Vagina (tissue), 2 donors: Measurements from ENCODE around the gene PTGDS.

ENCODE experiments used
- POLR2A ChIP-seq, 2 donors: fragments of 450-650 bp; IDR thresholded peaks; one replicate each; pipeline ENCODE4 v1.6.1; 2017; ENCODE audit warnings: antibody characterized with exemption in 2 of 2, mild to moderate bottlenecking in 2 of 2, moderate library complexity in 2 of 2
- TF ChIP-seq, protein P1 (sequence below), 3 experiments: fragments of 450-650 bp in 2 of 3; fragments of 200-600 bp in 1 of 3; sonication (generic) in 1 of 3; IDR thresholded peaks; one replicate each; pipeline ENCODE4 v1.5.1; 2017 to 2019; ENCODE audit warnings: antibody characterized with exemption in 3 of 3, mild to moderate bottlenecking in 2 of 3, moderate library complexity in 2 of 3

DNA sequence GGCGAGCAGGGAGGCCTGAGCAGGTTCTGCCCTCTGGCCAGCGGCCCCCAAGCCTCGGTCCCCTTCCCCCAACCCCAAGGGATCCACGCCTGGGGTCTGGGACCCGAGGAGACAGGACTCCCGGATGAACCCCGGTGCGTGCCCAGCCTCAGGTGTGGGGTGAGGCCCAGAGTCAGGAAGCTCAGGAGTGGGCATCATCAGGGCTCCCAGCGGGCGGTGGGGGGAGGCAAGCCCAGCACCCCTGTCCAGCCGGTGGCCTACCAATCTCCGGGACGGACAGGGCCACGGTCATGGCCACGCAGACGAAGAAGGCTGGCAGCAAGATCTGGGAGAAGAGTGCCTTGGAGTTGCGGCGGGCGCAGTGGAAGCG is 36.3 kb downstream of the PTGDS start:
- TF ChIP-seq, protein P1, sequence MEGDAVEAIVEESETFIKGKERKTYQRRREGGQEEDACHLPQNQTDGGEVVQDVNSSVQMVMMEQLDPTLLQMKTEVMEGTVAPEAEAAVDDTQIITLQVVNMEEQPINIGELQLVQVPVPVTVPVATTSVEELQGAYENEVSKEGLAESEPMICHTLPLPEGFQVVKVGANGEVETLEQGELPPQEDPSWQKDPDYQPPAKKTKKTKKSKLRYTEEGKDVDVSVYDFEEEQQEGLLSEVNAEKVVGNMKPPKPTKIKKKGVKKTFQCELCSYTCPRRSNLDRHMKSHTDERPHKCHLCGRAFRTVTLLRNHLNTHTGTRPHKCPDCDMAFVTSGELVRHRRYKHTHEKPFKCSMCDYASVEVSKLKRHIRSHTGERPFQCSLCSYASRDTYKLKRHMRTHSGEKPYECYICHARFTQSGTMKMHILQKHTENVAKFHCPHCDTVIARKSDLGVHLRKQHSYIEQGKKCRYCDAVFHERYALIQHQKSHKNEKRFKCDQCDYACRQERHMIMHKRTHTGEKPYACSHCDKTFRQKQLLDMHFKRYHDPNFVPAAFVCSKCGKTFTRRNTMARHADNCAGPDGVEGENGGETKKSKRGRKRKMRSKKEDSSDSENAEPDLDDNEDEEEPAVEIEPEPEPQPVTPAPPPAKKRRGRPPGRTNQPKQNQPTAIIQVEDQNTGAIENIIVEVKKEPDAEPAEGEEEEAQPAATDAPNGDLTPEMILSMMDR (IDR thresholded peaks at IDR 0.05) = no peak
- TF ChIP-seq POLR2A (IDR thresholded peaks at IDR 0.05) = no peak
